Neural crest cell (in vitro differentiated cells): Measurements from ENCODE around the gene RASL10A. TPM values are rescaled to one million over a fixed set of nuclear protein-coding genes. Genes with fewer than 3 reads are reported as not detected.
"Not testable (repeated sequence)": the region's sequence is repeated elsewhere in the genome, so short reads cannot be mapped to it uniquely, and the experiment has no call there.

Experiments used
- DNase-seq: peaks from one replicate; pipeline ENCODE4 v3.0.0; 2021; ENCODE audit warnings: low read depth, mixed read lengths, low spot score
- H3K27ac Mint-ChIP-seq: one replicate; pipeline ENCODE4 v1.8.0; 2021; ENCODE audit warnings: mild to moderate bottlenecking, mixed read lengths; ENCODE audit not compliant: unreplicated experiment
- H3K27me3 Mint-ChIP-seq: 2 replicates; pipeline ENCODE4 v1.8.0; 2021; ENCODE audit warnings: low read depth, mild to moderate bottlenecking, mixed read lengths
- H3K36me3 Mint-ChIP-seq: 2 replicates; pipeline ENCODE4 v1.8.0; 2021; ENCODE audit warnings: low read depth, mild to moderate bottlenecking, mixed read lengths
- H3K4me1 Mint-ChIP-seq: 2 replicates; pipeline ENCODE4 v1.8.0; 2021; ENCODE audit warnings: mixed read lengths
- H3K4me3 Mint-ChIP-seq: one replicate; pipeline ENCODE4 v1.8.0; 2021; ENCODE audit warnings: mild to moderate bottlenecking, mixed read lengths
- H3K9me3 Mint-ChIP-seq: 2 replicates; pipeline ENCODE4 v1.8.0; 2021; ENCODE audit warnings: mixed read lengths
- CTCF ChIP-seq: fragments of 200-600 bp; sonication (generic); conservative IDR thresholded peaks from 2 replicates; pipeline ENCODE4 v1.5.0; 2021; ENCODE audit warnings: antibody characterized with exemption, mild to moderate bottlenecking
- long read RNA-seq: library from polyadenylated mRNA; unstranded; transcript quantifications from one replicate; pipeline ENCODE4 v2.0.0, GENCODE V29; 2020
- total RNA-seq: library from RNA; stranded (reverse); gene quantifications from 2 replicates; pipeline ENCODE4 v1.2.1, GENCODE V29; 2021

The RASL10A gene, protein sequence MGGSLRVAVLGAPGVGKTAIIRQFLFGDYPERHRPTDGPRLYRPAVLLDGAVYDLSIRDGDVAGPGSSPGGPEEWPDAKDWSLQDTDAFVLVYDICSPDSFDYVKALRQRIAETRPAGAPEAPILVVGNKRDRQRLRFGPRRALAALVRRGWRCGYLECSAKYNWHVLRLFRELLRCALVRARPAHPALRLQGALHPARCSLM
- total RNA-seq: 0.27 and 0.63 TPM in 2 replicates
- long read RNA-seq: 0 reads

- Mint-ChIP-seq H3K9me3 (no peaks in the 10 kb centered on the region), H3K4me3 (peak within 1 kb of the TSS; percentile 48), H3K27me3 (peaks cover 54% of the 10 kb centered on the region), H3K27ac (no peak within 1 kb of the TSS), H3K36me3 (no peaks in the 10 kb centered on the region), H3K4me1 (peaks cover 17% of the 10 kb centered on the region)
- no peak for DNase-seq
- no peak for TF ChIP-seq CTCF
These were observed at the start of gene RASL10A for GRCh38 chr22:29315286-29316140. Gene RASL10A (minus strand): TSS chr22:29315697. CDS start chr22:29315246, 451 bp downstream.

DNA sequence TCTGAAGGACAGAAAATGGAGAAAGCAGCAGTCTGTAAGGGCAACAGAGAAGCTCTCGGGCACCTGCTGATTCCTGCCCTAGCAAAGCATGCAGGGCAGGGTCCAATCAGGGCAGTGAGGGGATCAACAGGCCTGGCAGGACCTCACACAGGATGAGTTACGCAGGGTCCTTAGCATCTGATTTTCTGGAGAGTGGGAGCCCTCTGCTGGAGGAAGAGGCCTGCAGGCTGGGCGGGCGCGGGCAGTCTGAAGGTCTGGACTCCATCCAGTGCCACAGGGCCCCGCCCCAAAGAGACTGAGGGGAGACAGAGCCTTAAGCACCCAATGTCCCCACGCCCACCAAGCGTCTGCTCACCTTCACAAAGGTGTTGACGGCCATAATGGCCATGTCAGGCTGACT lies 44.0 kb upstream of the RASL10A start:
- no peaks in the 10 kb centered on the region for H3K9me3 Mint-ChIP-seq
- peak; percentile 65 for TF ChIP-seq CTCF
- peaks cover 3% of the 10 kb centered on the region for H3K36me3 Mint-ChIP-seq
- H3K27ac Mint-ChIP-seq: no peak overlapping the region
- DNase-seq: peak; percentile 55
- H3K4me3 Mint-ChIP-seq: no peak overlapping the region
- peaks cover 5% of the 10 kb centered on the region for H3K4me1 Mint-ChIP-seq
- H3K27me3 Mint-ChIP-seq: no peaks in the 10 kb centered on the region

DNA sequence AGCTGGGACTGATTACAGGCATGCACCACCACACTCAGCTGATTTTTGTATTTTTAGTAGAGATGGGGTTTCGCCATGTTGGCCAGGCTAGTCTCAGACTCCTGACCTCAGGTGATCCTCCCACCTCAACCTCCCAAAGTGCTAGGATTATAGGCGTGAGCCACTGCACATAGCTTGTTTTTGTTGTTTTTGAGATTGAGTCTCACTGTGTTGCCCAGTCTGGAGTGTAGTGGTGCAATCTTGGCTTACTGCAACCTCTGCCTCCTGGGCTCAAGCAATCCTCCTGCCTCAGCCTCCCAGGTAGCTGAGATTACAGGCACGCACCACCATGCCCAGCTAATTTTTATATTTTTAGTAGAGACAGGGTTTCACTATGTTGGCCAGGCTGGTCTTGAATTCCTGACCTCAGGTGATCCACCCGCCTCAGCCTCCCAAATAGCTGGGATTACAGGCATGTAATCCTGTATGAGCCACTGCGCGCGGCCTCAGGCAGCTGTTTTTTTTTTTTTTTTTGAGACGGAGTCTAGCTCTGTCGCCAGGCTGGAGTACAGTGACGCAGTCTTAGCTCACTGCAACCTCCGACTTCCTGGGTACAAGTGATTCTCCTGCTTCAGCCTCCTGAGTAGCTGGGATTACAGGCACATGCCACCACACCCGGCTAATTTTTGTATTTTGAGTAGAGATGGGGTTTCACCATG lies 41.8 kb upstream of the RASL10A start:
- DNase-seq, H3K36me3 Mint-ChIP-seq, H3K4me3 Mint-ChIP-seq, H3K27ac Mint-ChIP-seq, H3K27me3 Mint-ChIP-seq, H3K9me3 Mint-ChIP-seq: not testable (repeated sequence)
- H3K4me1 Mint-ChIP-seq: peaks cover 13% of the 10 kb centered on the region

GRCh38 chr22:29353860-29354259 lies 38.4 kb upstream of the RASL10A start:
- H3K4me3 Mint-ChIP-seq: no peak overlapping the region
- DNase-seq: no peak
- no peaks in the 10 kb centered on the region for H3K27me3 Mint-ChIP-seq
- no peaks in the 10 kb centered on the region for H3K9me3 Mint-ChIP-seq
- H3K4me1 Mint-ChIP-seq: peaks cover 13% of the 10 kb centered on the region
- H3K27ac Mint-ChIP-seq: no peak overlapping the region
- H3K36me3 Mint-ChIP-seq: peaks cover 4% of the 10 kb centered on the region
- TF ChIP-seq CTCF: no peak

GRCh38 chr22:29353286-29353685 lies 37.8 kb upstream of the RASL10A start:
- H3K4me3 Mint-ChIP-seq: no peak overlapping the region
- H3K27ac Mint-ChIP-seq: peak overlapping the region; percentile 41
- H3K27me3 Mint-ChIP-seq: no peaks in the 10 kb centered on the region
- peaks cover 6% of the 10 kb centered on the region for H3K36me3 Mint-ChIP-seq
- H3K4me1 Mint-ChIP-seq: peaks cover 13% of the 10 kb centered on the region
- no peaks in the 10 kb centered on the region for H3K9me3 Mint-ChIP-seq
- no peak for DNase-seq
- TF ChIP-seq CTCF: no peak
